A673 (cell line): Measurements from ENCODE around the gene SFT2D2. TPM values are rescaled to one million over a fixed set of nuclear protein-coding genes. Genes with fewer than 3 reads are reported as not detected.
A peak's percentile ranks its signal among the peaks of the same experiment; 100 is the strongest.

Experiments used
- BruUV-seq: library from RNA; stranded (reverse); fragments of 400-500 nt; replicated peaks from 2 replicates; lab custom pipeline; 2021; lab: Mats Ljungman, UMichigan
- CTCF ChIA-PET: fragments of 300-600 bp; sonication (Branson Sonifier 250); formaldehyde crosslinking; loops from one replicate; lab custom pipeline; 2022; ENCODE audit warnings: antibody characterized with exemption; lab: Charles Lee
- POLR2A ChIA-PET: fragments of 300-600 bp; sonication (Branson Sonifier 250); formaldehyde crosslinking; loops from one replicate; lab custom pipeline; 2022; ENCODE audit warnings: antibody characterized with exemption; ENCODE audit not compliant: low non-redundant PET; lab: Charles Lee
- DNase-seq: peaks from one replicate; pipeline ENCODE4 v3.0.0-alpha.2; 2015; ENCODE audit warnings: low spot score
- H3K27ac ChIP-seq: fragments of 200-600 bp; sonication (generic); 2 replicates; pipeline ENCODE4 v1.5.1; 2016; ENCODE audit warnings: mixed run types, low read depth, mild to moderate bottlenecking, mixed read lengths, antibody characterized with exemption, low read length; ENCODE audit not compliant: poor library complexity, severe bottlenecking
- H3K27me3 ChIP-seq: fragments of 200-600 bp; sonication (generic); replicated peaks from 2 replicates; pipeline ENCODE4 v1.6.1; 2017; ENCODE audit warnings: mixed run types, low read depth, mild to moderate bottlenecking, mixed read lengths, antibody characterized with exemption, low read length; ENCODE audit not compliant: insufficient read depth, poor library complexity
- H3K36me3 ChIP-seq: fragments of 200-600 bp; sonication (generic); 2 replicates; pipeline ENCODE4 v1.6.1; 2016; ENCODE audit warnings: mixed run types, mild to moderate bottlenecking, mixed read lengths, antibody characterized with exemption, low read length; ENCODE audit not compliant: insufficient read depth, poor library complexity, severe bottlenecking
- H3K4me1 ChIP-seq: fragments of 200-600 bp; sonication (generic); 2 replicates; pipeline ENCODE4 v1.6.1; 2017; ENCODE audit warnings: mixed run types, mild to moderate bottlenecking, mixed read lengths, antibody characterized with exemption, low read length; ENCODE audit not compliant: insufficient read depth, poor library complexity, severe bottlenecking
- H3K4me3 ChIP-seq: fragments of 200-600 bp; sonication (generic); 2 replicates; pipeline ENCODE4 v1.5.1; 2016; ENCODE audit warnings: low read depth, mixed run types, mild to moderate bottlenecking, mixed read lengths, low read length; ENCODE audit not compliant: poor library complexity, severe bottlenecking
- H3K9me3 ChIP-seq: fragments of 200-600 bp; sonication (generic); 2 replicates; pipeline ENCODE4 v1.6.1; 2016; ENCODE audit warnings: mixed run types, low read depth, mild to moderate bottlenecking, mixed read lengths, antibody characterized with exemption, low read length; ENCODE audit not compliant: poor library complexity, severe bottlenecking
- CTCF ChIP-seq: fragments of 300-800, 200-600 bp; sonication (generic); conservative IDR thresholded peaks from 2 replicates; pipeline ENCODE4 v1.5.1; 2017; ENCODE audit warnings: low read depth, mild to moderate bottlenecking, antibody characterized with exemption, low read length, moderate library complexity, mixed read lengths
- EZH2 ChIP-seq: fragments of 200-600 bp; sonication (generic); IDR thresholded peaks from 2 replicates; pipeline ENCODE4 v1.6.1; 2017; ENCODE audit warnings: borderline replicate concordance, low read depth, mild to moderate bottlenecking, mixed read lengths, antibody characterized with exemption, low read length; ENCODE audit not compliant: poor library complexity, severe bottlenecking
- intact Hi-C: fragments of 100-400 bp; cut with micrococcal nuclease; formaldehyde crosslinking; loops from one replicate; pipeline ENCODE4 v1.10.0; 2022; ENCODE audit not compliant: unreplicated experiment
- total RNA-seq: library from RNA; stranded (reverse); gene quantifications from 2 replicates; pipeline ENCODE4 v1.2.3, GENCODE V29; 2021

Gene SFT2D2
- total RNA-seq, 1 experiment from 2014 or later = 62.8 TPM

- Histone ChIP-seq H3K36me3 (peaks cover 52% of the 10 kb centered on the region), H3K9me3 (no peaks in the 10 kb centered on the region), H3K27ac (no peak overlapping the region), H3K4me3 (no peak overlapping the region), H3K4me1 (no peaks in the 10 kb centered on the region), H3K27me3 (no peaks in the 10 kb centered on the region)
- ChIA-PET POLR2A (no interaction called here), CTCF (interaction anchor here (0.6 to 1.2 kb wide), 5 partner anchors 8 to 115 kb away, joined by 3 to 9 read pairs (median 3); partner anchors contain the start of gene SFT2D2)
- DNase-seq = peak; percentile 67
- TF ChIP-seq CTCF (peak; percentile 75), EZH2 (no peak)
- intact Hi-C loops = no loop called here
- no TSS peak for BruUV-seq
Measured at GRCh38 chr1:168234846-168235547, 9.2 kb downstream of the SFT2D2 start.

- DNase-seq = no peak
- Histone ChIP-seq H3K27me3 (no peaks in the 10 kb centered on the region), H3K9me3 (no peaks in the 10 kb centered on the region), H3K27ac (no peak overlapping the region), H3K4me3 (no peak overlapping the region), H3K4me1 (no peaks in the 10 kb centered on the region), H3K36me3 (peaks cover 55% of the 10 kb centered on the region)
- no TSS peak for BruUV-seq
- intact Hi-C loops = no loop called here
- ChIA-PET POLR2A (no interaction called here), CTCF (interaction anchor here (0.6 to 1.2 kb wide), 4 partner anchors 9 to 116 kb away, joined by 3 to 7 read pairs (median 3); partner anchors contain the start of gene SFT2D2)
- 0 out of 2 replicates have a peak, but pooled peaks have one; percentile 28 for TF ChIP-seq CTCF
- TF ChIP-seq EZH2 = no peak
Measured at GRCh38 chr1:168235548-168235885, 9.7 kb downstream of the SFT2D2 start.

GRCh38 chr1:168235937-168236336, 10.1 kb downstream of the SFT2D2 start:
- TF ChIP-seq EZH2 = no peak
- TF ChIP-seq CTCF = no peak
- POLR2A ChIA-PET = no interaction called here

More at GRCh38 chr1:168235937-168236336, 10.1 kb downstream of the SFT2D2 start:
- Histone ChIP-seq H3K36me3 (peaks cover 60% of the 10 kb centered on the region), H3K4me1 (no peaks in the 10 kb centered on the region), H3K27me3 (no peaks in the 10 kb centered on the region), H3K9me3 (no peaks in the 10 kb centered on the region), H3K4me3 (no peak overlapping the region), H3K27ac (no peak overlapping the region)
- BruUV-seq = no TSS peak
- CTCF ChIA-PET = interaction anchor here (0.6 to 1.2 kb wide), 4 partner anchors 9 to 116 kb away, joined by 3 to 7 read pairs (median 3); partner anchors contain the start of gene SFT2D2
- no peak for DNase-seq
- intact Hi-C loops = no loop called here
